ENCODE data around the gene MYO6.

Gene MYO6

GRCh38 chr6:75968143-75968542 is 219.1 kb downstream of the MYO6 start:
- DNase-seq = no peak
